Left ventricle myocardium inferior (tissue), 1 donor: ENCODE measurements around the gene MAP1B. TPM values are rescaled to one million over a fixed set of nuclear protein-coding genes. Genes with fewer than 3 reads are reported as not detected.

ENCODE experiments used
- DNase-seq: peaks from one replicate; pipeline ENCODE4 v3.0.0-alpha.2; 2020
- H3K27ac ChIP-seq: fragments of 200-600 bp; replicated peaks from 2 replicates; pipeline ENCODE4 v1.8.0; 2021
- H3K27me3 ChIP-seq: fragments of 200-600 bp; 2 replicates; pipeline ENCODE4 v1.8.0; 2021; ENCODE audit warnings: low read depth
- H3K36me3 ChIP-seq: fragments of 200-600 bp; 2 replicates; pipeline ENCODE4 v1.8.0; 2021
- H3K4me1 ChIP-seq: fragments of 200-600 bp; 2 replicates; pipeline ENCODE4 v1.8.0; 2021
- H3K4me3 ChIP-seq: fragments of 200-600 bp; 2 replicates; pipeline ENCODE4 v1.8.0; 2021; ENCODE audit warnings: mild to moderate bottlenecking, moderate library complexity
- H3K9me3 ChIP-seq: fragments of 200-600 bp; replicated peaks from 2 replicates; pipeline ENCODE4 v1.8.0; 2021
- CTCF ChIP-seq: fragments of 200-600 bp; IDR thresholded peaks from 2 replicates; pipeline ENCODE4 v1.8.0; 2021; ENCODE audit warnings: antibody characterized with exemption, mild to moderate bottlenecking, borderline replicate concordance
- intact Hi-C: fragments of 100-400 bp; cut with micrococcal nuclease; formaldehyde crosslinking; loops from one replicate; pipeline ENCODE4 v1.11.0; 2022
- total RNA-seq: library from RNA; stranded (reverse); fragmentation: NEBNext Ultra II Directional; extraction: Animal tissue kit (Norgen Biotek cat#: 25700); gene quantifications from one replicate; pipeline ENCODE4 v1.2.1, GENCODE V29; 2021
- donor health status: DM: no; HTN: yes; CAD: no; lungs with severe emphysema.

MAP1B gene
- total RNA-seq, 1 donor from 2014 or later = 73.2 TPM

- Histone ChIP-seq H3K4me1 (peaks cover 27% of the 10 kb centered on the region), H3K27me3 (no peaks in the 10 kb centered on the region), H3K9me3 (no peaks in the 10 kb centered on the region), H3K4me3 (no peak overlapping the region), H3K27ac (no peak overlapping the region), H3K36me3 (peaks cover 45% of the 10 kb centered on the region)
- DNase-seq = no peak
- TF ChIP-seq CTCF = no peak
- intact Hi-C loops = no loop called here
Observed at GRCh38 chr5:72115296-72115695, 8.0 kb downstream of the MAP1B start.

- TF ChIP-seq CTCF = no peak
- Histone ChIP-seq H3K4me1 (peaks cover 14% of the 10 kb centered on the region), H3K27ac (no peak overlapping the region), H3K36me3 (peaks cover 49% of the 10 kb centered on the region), H3K4me3 (no peak overlapping the region), H3K9me3 (no peaks in the 10 kb centered on the region), H3K27me3 (no peaks in the 10 kb centered on the region)
- intact Hi-C loops = no loop called here
- no peak for DNase-seq
Observed at GRCh38 chr5:72117307-72117706, 10.0 kb downstream of the MAP1B start.

GRCh38 chr5:72121052-72121779 is 13.9 kb downstream of the MAP1B start:
- no peak for DNase-seq
- peaks cover 17% of the 10 kb centered on the region for H3K4me1 ChIP-seq
- no peak overlapping the region for H3K27ac ChIP-seq
- H3K27me3 ChIP-seq = no peaks in the 10 kb centered on the region
- TF ChIP-seq CTCF = no peak
- H3K9me3 ChIP-seq = no peaks in the 10 kb centered on the region
- intact Hi-C loops = no loop called here
- peaks cover 48% of the 10 kb centered on the region for H3K36me3 ChIP-seq
- H3K4me3 ChIP-seq = no peak overlapping the region

- no peaks in the 10 kb centered on the region for H3K27me3 ChIP-seq
- no peaks in the 10 kb centered on the region for H3K9me3 ChIP-seq
- H3K4me1 ChIP-seq = peaks cover 19% of the 10 kb centered on the region
- H3K36me3 ChIP-seq = peaks cover 41% of the 10 kb centered on the region
- TF ChIP-seq CTCF = no peak
- DNase-seq = no peak
- H3K4me3 ChIP-seq = no peak overlapping the region
- intact Hi-C loops = no loop called here
- no peak overlapping the region for H3K27ac ChIP-seq
Observed at GRCh38 chr5:72121780-72122445, 14.6 kb downstream of the MAP1B start.

- H3K4me1 ChIP-seq = peaks cover 19% of the 10 kb centered on the region
- H3K27ac ChIP-seq = no peak overlapping the region
- intact Hi-C loops = no loop called here
- H3K4me3 ChIP-seq = no peak overlapping the region
- no peak for TF ChIP-seq CTCF
- H3K27me3 ChIP-seq = no peaks in the 10 kb centered on the region
- no peak for DNase-seq
- H3K36me3 ChIP-seq = peaks cover 34% of the 10 kb centered on the region
- no peaks in the 10 kb centered on the region for H3K9me3 ChIP-seq
Observed at GRCh38 chr5:72122602-72123001, 15.3 kb downstream of the MAP1B start.
